ENCODE measurements around the gene PKP3.
"Not testable (repeated sequence)": the region's sequence is repeated elsewhere in the genome, so short reads cannot be mapped to it uniquely, and the experiment has no call there.

PKP3 gene

GRCh38 chr11:398826-399225 is 4.8 kb downstream of the PKP3 start:
- TF ChIP-seq, protein P1, sequence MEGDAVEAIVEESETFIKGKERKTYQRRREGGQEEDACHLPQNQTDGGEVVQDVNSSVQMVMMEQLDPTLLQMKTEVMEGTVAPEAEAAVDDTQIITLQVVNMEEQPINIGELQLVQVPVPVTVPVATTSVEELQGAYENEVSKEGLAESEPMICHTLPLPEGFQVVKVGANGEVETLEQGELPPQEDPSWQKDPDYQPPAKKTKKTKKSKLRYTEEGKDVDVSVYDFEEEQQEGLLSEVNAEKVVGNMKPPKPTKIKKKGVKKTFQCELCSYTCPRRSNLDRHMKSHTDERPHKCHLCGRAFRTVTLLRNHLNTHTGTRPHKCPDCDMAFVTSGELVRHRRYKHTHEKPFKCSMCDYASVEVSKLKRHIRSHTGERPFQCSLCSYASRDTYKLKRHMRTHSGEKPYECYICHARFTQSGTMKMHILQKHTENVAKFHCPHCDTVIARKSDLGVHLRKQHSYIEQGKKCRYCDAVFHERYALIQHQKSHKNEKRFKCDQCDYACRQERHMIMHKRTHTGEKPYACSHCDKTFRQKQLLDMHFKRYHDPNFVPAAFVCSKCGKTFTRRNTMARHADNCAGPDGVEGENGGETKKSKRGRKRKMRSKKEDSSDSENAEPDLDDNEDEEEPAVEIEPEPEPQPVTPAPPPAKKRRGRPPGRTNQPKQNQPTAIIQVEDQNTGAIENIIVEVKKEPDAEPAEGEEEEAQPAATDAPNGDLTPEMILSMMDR (conservative IDR thresholded peaks at IDR 0.05; ENCODE audit: control insufficient read depth, insufficient read depth, low read depth, low read length) = no peak
- DNase-seq (ENCODE audit: low read depth) = peak; percentile 12
- H3K4me3 ChIP-seq (ENCODE audit: control insufficient read depth, low read depth, low read length) = no peak overlapping the region

DNA sequence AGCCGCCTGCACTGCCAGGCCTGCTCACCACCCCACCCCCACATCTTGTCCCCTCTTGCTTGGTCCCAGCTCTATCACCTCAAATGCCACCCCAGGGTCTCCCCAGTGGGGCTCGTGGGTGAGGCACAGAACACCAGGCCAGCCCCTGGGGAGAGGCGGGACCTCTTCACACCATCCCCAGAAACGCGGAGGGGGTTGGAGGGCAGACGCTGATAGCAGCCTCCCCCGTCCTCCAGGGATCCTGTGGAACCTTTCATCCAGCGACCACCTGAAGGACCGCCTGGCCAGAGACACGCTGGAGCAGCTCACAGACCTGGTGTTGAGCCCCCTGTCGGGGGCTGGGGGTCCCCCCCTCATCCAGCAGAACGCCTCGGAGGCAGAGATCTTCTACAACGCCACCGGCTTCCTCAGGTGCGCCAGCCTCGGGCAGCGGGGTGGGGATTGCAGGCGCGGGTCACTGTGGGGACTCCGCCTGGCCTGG is 5.8 kb downstream of the PKP3 start:
- no peak for DNase-seq (ENCODE audit: low read depth)
- H3K4me3 ChIP-seq (ENCODE audit: control insufficient read depth, low read depth, low read length) = no peak overlapping the region
- TF ChIP-seq, protein P1 (conservative IDR thresholded peaks at IDR 0.05; ENCODE audit: control insufficient read depth, insufficient read depth, low read depth, low read length) = no peak

DNA sequence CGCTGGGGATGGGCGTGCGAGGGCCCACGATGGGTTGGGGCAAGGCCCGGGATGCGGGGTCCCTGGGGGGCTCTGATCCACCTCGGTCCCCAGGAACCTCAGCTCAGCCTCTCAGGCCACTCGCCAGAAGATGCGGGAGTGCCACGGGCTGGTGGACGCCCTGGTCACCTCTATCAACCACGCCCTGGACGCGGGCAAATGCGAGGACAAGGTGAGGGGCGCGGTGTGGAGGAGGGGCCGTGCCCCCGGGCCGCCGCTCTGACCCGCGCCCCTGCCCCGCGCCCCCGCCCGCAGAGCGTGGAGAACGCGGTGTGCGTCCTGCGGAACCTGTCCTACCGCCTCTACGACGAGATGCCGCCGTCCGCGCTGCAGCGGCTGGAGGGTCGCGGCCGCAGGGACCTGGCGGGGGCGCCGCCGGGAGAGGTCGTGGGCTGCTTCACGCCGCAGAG is 6.3 kb downstream of the PKP3 start:
- TF ChIP-seq, protein P1 (conservative IDR thresholded peaks at IDR 0.05; ENCODE audit: control insufficient read depth, insufficient read depth, low read depth, low read length) = no peak
- no peak overlapping the region for H3K4me3 ChIP-seq (ENCODE audit: control insufficient read depth, low read depth, low read length)
- no peak for DNase-seq (ENCODE audit: low read depth)

GRCh38 chr11:401196-401595 is 7.2 kb downstream of the PKP3 start:
- not testable (repeated sequence) for DNase-seq (ENCODE audit: low read depth)

DNA sequence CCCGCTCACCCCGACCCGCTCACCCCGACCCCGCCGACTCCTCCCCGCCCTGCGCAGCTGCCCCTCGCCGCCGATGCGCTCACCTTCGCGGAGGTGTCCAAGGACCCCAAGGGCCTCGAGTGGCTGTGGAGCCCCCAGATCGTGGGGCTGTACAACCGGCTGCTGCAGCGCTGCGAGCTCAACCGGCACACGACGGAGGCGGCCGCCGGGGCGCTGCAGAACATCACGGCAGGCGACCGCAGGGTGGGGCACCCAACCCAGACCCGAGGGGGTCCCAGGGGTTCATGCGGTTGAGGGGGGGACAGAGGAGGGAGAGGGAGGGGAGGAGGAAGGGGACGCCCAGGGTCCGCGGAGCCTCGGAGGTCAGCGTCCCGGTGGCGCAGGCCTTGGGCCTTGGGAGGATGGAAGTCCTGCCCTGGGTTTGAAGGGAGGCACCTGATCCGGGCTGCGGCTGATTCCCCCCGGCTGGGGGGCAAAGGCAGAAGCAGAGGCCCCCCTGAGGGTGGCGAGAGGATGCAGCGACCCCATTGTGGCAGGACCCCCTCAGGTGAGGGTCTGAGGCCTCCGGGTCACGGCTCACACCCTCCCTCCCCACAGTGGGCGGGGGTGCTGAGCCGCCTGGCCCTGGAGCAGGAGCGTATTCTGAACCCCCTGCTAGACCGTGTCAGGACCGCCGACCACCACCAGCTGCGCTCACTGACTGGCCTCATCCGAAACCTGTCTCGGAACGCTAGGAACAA is 9.2 kb downstream of the PKP3 start:
- no peak for DNase-seq (ENCODE audit: low read depth)
- H3K4me3 ChIP-seq (ENCODE audit: control insufficient read depth, low read depth, low read length) = no peak overlapping the region
- TF ChIP-seq, protein P1 (conservative IDR thresholded peaks at IDR 0.05; ENCODE audit: control insufficient read depth, insufficient read depth, low read depth, low read length) = no peak

More at GRCh38 chr11:401196-401595, 7.2 kb downstream of the PKP3 start:
- H3K4me3 ChIP-seq (ENCODE audit: control insufficient read depth, low read depth, low read length) = not testable (repeated sequence)

GRCh38 chr11:403761-404431 is 9.9 kb downstream of the PKP3 start:
- no peak for DNase-seq (ENCODE audit: low read depth)
- TF ChIP-seq, protein P1 (conservative IDR thresholded peaks at IDR 0.05; ENCODE audit: control insufficient read depth, insufficient read depth, low read depth, low read length) = no peak
- H3K4me3 ChIP-seq (ENCODE audit: control insufficient read depth, low read depth, low read length) = no peak overlapping the region

GRCh38 chr11:404551-405264 is 10.7 kb downstream of the PKP3 start:
- H3K4me3 ChIP-seq (ENCODE audit: control insufficient read depth, low read depth, low read length) = no peak overlapping the region
- TF ChIP-seq, protein P1 (conservative IDR thresholded peaks at IDR 0.05; ENCODE audit: control insufficient read depth, insufficient read depth, low read depth, low read length) = no peak

More at GRCh38 chr11:404551-405264, 10.7 kb downstream of the PKP3 start:
- no peak for DNase-seq (ENCODE audit: low read depth)

Data from fibroblast of mammary gland (primary cell).